ENCODE data around the gene UBB.
"Not testable (repeated sequence)": the region's sequence is repeated elsewhere in the genome, so short reads cannot be mapped to it uniquely, and the experiment has no call there.

The UBB gene

GRCh38 chr17:16374146-16374938 lies 6.5 kb upstream of the UBB start:
- DNase-seq (ENCODE audit: low read depth): no peak

GRCh38 chr17:16377941-16378341 lies 3.0 kb upstream of the UBB start:
- no peak for DNase-seq (ENCODE audit: low read depth)

GRCh38 chr17:16378636-16379282 lies 2.1 kb upstream of the UBB start:
- DNase-seq (ENCODE audit: low read depth): no peak

GRCh38 chr17:16379654-16380053 lies 1.2 kb upstream of the UBB start:
- no peak for DNase-seq (ENCODE audit: low read depth)

- no peak for DNase-seq (ENCODE audit: low read depth)
These were observed 567 bp downstream of the UBB start for GRCh38 chr17:16381496-16381820.

GRCh38 chr17:16383216-16383615 lies 2.3 kb downstream of the UBB start:
- no peak for DNase-seq (ENCODE audit: low read depth)

GRCh38 chr17:16383772-16384287 lies 2.9 kb downstream of the UBB start:
- no peak for DNase-seq (ENCODE audit: low read depth)

- no peak for DNase-seq (ENCODE audit: low read depth)
These were observed 3.7 kb downstream of the UBB start for GRCh38 chr17:16384557-16384956.

- not testable (repeated sequence) for DNase-seq (ENCODE audit: low read depth)
These were observed 5.2 kb downstream of the UBB start for GRCh38 chr17:16386126-16386507.

GRCh38 chr17:16391451-16391850 lies 10.6 kb downstream of the UBB start:
- no peak for DNase-seq (ENCODE audit: low read depth)

GRCh38 chr17:16392491-16392890 lies 11.6 kb downstream of the UBB start:
- not testable (repeated sequence) for DNase-seq (ENCODE audit: low read depth)

- DNase-seq (ENCODE audit: low read depth): not testable (repeated sequence)
These were observed 15.0 kb downstream of the UBB start for GRCh38 chr17:16395887-16396286.

GRCh38 chr17:16396693-16397092 lies 15.8 kb downstream of the UBB start:
- DNase-seq (ENCODE audit: low read depth): not testable (repeated sequence)

- DNase-seq (ENCODE audit: low read depth): no peak
These were observed 17.7 kb downstream of the UBB start for GRCh38 chr17:16398270-16399267.

GRCh38 chr17:16403847-16404246 lies 23.0 kb downstream of the UBB start:
- not testable (repeated sequence) for DNase-seq (ENCODE audit: low read depth)

- DNase-seq (ENCODE audit: low read depth): no peak
These were observed 26.1 kb downstream of the UBB start for GRCh38 chr17:16406742-16407674.

- no peak for DNase-seq (ENCODE audit: low read depth)
These were observed 27.2 kb downstream of the UBB start for GRCh38 chr17:16407911-16408588.

- DNase-seq (ENCODE audit: low read depth): no peak
These were observed 34.4 kb downstream of the UBB start, which contains the start of gene TRPV2 for GRCh38 chr17:16415031-16415924. Gene TRPV2 (plus strand): TSS chr17:16415571. CDS start chr17:16417669, 2,098 bp downstream.

GRCh38 chr17:16417399-16417798 lies 36.5 kb downstream of the UBB start:
- DNase-seq (ENCODE audit: low read depth): no peak
